Activated CD8-positive, alpha-beta memory T cell treated with anti-CD3 and anti-CD28 coated beads, Interleukin-2, amount 50 U/mL, for 24 hours (primary cell): ENCODE results near the gene AQP4.

Experiments
- DNase-seq: peaks from one replicate; pipeline ENCODE4 v3.0.0-alpha.2; 2020; ENCODE audit errors: extremely low read depth

Gene AQP4, protein sequence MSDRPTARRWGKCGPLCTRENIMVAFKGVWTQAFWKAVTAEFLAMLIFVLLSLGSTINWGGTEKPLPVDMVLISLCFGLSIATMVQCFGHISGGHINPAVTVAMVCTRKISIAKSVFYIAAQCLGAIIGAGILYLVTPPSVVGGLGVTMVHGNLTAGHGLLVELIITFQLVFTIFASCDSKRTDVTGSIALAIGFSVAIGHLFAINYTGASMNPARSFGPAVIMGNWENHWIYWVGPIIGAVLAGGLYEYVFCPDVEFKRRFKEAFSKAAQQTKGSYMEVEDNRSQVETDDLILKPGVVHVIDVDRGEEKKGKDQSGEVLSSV

DNA sequence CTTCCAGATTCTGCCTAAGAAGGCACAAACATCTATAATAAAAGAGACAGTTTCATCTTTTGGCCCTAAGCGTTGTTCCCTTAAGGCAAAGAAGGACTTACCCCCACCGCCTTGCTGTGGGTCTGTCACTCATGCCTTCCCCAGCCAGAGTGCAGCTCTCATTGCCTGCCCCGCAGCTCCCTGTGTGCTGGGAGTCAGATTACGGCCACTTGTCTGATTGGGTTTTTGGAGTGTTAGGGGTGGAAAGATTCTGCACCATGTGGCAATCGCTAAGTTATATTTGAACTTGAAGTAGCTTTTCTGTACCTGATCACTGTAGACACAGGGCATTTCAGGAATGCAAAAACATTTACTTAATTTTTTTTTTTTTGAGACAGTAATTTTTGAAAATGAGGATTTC is at the start of gene AQP4:
AQP4 (minus strand) TSS at position 151 of the 400 bp plus-strand sequence; CDS start at position 133, 18 bp downstream.
- DNase-seq, result no peak

DNA sequence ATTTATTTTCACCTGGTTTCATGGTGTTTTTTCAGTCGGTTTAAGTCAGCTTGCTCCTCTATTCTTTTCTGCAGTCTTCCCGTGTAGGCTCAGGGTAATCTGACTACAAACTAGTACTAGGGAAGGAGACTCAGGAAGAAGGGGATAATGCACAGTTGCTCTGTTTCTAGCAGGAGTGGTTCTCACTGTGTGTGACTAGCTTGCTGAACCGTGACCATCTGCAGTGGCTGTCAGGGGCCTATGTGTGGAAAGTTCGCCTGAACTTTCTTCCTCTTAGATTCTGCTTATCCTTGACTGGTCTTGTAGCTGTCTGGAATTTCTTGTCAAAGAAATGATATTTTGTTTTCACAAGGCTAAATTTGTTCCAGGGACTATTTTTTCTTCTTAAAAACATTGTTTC is 46.3 kb upstream of the AQP4 start:
- no peak for DNase-seq

DNA sequence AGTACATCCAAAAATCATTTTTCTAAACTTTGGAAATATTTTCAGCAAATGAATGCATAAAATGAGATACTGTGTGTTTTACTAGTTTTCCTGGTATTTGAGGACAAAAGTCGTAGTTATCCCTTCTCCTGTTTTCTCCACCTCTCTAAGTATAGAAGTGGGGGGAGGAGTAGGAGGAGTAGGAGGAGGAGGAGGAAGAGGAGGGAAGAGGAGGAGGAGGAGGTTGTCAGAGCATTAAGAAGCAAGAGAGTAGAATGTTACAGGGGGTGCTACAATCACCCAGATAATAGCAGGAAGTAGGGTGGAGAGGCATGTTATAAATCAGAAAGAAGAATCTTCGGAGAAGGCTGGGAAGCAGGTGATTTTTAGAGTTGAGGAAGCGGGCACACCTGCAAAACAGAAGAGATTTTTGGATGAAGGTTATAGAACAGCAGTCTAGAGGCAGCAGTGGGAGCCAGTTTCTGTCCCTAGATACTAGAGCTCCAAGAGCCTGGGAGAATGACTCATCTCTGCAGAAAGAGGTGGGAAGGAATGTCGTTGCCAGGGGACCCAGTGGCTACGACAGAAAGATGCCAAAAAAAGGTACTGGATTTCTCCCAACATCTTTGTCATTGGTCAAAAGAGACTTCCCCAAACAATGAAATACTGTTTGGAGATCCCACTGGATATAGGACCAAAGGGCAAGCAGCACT is 44.2 kb upstream of the AQP4 start:
- DNase-seq, result no peak

DNA sequence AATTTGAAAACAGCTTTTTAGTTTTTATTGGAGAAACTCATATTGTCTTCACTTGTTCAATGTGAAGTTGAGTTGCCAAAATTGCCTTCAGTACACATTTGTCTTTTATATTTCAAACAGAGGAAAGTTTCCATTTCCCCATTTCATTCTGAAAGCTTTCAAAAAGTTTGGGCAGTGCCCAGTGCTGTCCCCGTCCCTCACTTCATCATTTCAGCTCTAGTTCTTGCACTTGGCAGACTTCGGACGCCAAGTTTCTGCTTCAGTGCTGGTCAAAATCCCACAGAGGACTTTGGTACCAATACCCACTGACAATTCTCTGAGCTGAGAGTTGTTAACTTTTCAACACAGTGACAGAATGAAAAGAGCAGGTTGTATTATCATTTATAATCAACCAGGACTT is 43.4 kb upstream of the AQP4 start:
- DNase-seq, result no peak

DNA sequence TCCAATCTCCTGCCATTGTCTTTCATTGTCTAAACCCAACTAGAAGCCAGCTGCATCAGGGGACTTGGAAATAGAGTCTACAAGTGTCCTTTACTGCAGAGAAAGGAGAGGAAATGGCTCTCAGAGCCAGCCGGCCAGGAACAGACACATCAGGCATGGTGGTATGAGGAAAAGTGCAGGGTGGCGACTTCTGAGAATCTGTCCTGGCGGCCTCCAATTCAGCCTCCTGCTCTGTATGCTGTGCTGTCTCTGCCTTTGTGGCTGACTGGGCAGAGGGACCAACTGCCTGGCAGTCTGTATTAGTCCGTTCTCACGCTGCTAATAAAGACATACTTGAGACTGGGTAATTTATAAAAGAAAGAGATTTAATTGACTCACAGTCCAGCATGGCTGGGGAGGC is 36.8 kb upstream of the AQP4 start:
- no peak for DNase-seq

DNA sequence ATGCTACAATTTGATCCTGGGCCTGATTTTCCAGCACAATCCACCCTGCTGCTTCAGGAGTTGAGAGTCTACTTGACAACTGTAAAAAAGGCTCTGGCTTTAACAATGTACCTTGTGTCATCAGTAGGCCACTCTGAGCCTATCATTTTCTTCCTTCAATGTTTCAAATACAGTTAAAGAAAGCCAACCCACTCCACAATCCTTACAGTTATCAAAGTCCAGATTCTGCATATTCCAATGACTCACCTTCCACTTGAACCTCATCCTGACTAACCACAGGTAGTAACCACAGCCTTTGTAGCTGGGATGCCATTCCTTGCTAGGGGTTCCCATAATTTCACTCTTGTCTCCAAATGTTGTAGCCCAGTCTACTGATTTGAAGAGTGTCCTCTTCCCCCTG is 35.5 kb upstream of the AQP4 start:
- no peak for DNase-seq

DNA sequence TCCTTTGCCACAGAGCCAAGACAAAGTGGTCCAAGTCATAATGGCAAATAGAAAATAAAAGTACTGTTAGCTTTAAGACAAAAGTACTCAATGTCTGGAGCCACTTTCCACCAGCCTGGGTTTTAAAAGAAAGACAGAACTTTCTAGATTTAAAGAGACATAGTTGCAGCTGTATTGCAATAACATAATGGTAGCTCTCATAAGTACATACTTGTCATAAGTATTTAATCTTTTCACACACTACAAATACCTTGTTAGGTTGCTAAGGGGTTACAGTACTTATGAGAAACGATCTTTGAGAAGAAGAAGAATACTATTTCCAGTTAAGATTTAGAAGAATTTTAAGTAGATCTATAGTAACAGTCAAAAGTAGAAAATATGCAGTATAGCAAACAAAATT is 28.9 kb upstream of the AQP4 start:
- no peak for DNase-seq

DNA sequence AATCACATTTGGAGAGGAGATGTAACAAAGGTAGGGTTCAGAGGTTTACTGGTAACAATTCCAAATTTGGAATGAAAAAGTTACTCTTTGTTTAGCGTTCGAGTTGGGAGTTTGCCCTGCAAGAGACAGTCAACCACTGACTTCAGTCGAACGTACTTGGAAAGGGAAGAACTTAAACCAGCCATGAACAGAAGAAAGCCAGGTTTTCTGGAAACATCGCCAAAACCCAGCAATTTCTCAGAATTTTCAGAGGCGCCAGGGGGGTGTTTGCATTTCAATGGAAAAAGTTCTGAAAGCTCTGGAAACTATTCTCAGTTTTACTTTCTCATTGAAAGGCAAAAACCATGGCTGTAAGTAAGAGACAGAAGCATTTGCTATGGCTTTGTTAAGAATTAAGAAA is 28.5 kb upstream of the AQP4 start:
- DNase-seq, result no peak

DNA sequence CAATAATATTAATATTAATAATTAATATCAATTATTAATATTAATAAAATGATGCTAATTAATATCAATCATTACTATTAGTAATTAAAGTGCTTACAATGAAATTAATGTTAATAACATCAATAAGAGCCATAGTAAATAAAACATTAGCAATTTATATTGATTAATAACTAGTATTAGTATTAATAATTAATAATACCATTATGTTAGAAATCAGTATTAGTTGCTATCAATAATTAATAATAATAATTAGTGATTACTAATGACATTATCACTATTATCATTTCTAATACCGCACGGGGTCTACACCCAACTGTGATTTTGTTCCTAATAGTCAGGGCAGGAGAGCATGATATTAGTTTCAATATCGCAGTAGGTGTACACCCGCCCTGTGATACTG is 22.8 kb upstream of the AQP4 start:
- DNase-seq, result no peak

DNA sequence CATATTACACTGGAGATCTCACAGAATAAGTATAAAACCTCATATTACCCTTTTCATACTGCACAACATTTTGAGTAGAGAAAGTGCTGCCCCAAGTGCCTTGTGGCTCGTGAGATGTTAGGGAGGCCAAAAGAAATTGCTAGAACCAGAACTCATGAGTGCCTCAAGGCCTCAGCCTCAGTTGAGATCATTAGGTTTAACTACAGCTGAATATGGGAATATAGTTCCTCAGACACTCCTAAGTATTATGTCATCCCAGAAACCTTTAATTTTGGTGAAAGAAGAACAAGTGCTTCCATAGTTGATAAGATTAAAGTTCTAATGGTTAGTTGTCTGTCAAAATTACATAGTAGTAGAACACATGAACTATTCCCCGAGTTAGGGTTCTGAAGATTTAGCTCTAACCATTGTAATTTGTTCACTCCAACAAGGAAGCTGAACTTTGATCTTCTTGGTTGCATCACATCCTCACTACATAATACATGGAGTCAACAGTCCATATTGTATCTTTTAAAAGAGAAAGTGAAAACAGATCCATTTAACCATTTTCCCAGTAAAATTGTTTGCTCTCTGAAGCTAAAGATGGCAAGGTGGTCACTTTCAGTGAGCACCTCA is 9.6 kb upstream of the AQP4 start:
- DNase-seq, result no peak

DNA sequence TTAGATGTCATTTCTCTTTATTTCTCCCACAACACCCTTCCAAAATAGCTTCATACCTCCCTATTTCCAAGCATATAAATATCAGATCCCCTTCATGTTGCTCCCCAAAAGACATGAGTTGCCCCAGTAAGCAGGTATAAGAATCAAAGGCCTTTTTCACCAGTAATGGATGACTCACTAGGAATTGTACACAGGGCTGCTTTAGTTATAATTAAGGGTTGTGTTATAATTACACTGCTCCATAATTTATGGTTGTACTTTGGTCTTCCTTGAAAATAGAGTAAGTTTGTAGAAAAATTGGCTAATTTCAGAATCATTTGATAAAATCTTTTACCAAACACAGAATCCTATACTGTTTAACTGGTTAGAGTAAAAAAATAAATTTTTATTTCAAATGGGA is 8.8 kb upstream of the AQP4 start:
- DNase-seq, result no peak

DNA sequence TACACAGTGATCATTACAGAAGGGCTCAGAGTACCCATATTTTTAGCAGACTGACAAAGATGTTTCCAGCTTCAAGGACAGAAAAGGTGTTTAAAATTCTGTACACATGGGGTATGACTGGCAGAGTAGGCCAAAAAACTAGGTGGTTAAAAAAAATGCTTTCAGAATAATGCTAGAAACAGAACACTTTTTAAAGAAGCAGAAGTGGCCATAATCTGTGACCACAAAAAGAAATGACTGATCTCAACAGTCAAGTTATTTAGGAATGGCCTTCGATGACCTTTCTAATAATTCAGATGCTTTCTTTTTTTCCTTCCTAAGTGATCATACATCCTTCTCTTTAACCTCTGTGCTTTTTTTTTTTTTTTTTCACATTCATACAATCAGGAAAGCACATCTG is 4.1 kb upstream of the AQP4 start:
- no peak for DNase-seq

DNA sequence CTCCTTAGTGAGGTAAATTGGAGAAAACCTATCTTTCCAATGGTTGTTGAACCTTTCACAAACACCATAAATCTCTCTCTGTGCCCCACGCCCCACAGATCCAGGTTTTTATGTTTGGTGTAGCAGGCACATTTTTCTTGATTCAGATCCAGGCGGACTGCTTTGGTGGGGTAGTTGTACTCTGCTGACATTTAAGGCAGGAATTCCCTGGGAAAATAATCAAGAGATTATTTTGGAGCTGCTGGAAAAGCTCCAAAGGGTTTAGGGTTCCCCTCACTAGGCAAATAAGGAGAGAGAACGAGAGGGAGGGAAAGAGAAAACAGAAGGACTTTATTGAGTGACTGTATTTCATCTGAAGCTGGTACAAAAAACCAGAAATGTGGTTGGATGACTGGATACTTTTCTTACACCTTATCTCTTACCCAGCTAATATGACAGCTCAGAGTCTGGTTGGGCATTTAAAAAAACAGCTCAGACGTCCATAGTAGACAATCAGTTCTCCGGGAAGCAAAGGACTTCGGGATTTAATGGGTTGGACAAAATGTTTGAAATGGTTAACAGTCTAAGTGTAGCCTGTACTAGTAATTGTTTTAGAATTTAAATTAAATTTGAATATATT is 3.6 kb upstream of the AQP4 start:
- DNase-seq, result no peak

DNA sequence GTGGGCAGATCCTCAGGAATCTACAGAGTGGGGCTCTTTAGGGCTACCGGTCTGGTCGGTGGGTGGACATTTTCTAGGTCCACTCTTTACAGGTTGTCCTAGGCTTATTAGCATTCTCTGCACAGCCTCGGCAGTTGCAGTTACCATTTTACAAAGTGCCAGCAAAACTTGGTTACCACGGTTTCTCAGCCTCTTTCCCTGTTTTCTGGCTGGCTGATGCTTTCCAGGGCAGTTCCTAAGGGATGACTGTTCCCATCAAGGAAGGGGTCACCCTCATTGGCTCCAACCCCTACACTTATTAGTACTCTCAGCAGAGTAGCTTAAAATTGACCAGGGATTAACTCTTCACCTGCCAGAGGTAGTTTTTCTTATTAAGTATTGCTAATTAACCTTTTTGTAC is 2.0 kb upstream of the AQP4 start:
- DNase-seq, result no peak

DNA sequence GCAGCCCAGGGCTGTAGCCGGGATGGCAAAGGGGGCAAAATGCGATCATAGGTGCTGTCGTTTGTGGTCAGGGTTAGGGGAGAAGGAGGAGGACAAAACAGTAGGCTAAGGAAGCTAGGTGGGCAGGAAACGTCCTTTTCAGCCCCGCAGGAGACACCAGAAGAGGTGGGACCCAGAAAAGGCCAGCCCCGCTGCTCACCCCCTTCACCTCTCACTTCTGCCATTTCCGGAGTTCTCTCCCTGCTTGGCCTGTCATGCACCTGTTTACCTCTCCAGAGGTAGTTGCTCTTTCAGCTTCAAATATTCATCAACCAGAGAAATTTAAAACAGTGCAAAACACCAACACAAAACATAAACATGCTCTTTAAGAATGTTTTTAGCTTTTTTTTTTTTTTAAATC is 849 bp downstream of the AQP4 start:
- DNase-seq, result no peak

DNA sequence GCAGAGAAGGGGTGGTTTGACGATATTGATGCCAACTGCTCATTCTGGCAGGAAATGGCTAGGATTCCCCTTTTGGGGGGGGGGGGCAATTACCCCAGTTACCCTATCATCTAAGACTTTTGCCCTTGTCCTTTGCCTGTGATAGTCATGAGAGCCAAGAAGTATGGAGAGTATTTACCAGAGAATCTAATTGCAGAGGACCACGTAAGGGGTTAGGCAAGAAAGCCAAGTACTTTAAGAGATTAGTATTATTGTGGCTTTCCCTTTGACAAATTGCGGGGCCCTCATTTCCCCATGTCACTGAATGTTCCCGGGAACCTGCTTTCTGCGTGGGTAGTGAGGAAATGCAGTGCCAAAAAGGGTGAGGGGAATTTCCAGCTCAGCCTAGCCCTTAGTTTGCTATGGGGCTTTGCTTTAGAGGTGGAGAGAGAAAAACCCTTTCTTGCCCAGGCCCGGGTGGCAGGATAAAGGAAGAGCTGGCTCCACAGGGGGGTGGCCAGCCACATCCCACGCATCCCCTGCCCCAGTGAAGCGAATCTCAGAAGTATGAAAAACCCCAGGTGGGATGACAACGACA is 1.5 kb downstream of the AQP4 start:
- no peak for DNase-seq

DNA sequence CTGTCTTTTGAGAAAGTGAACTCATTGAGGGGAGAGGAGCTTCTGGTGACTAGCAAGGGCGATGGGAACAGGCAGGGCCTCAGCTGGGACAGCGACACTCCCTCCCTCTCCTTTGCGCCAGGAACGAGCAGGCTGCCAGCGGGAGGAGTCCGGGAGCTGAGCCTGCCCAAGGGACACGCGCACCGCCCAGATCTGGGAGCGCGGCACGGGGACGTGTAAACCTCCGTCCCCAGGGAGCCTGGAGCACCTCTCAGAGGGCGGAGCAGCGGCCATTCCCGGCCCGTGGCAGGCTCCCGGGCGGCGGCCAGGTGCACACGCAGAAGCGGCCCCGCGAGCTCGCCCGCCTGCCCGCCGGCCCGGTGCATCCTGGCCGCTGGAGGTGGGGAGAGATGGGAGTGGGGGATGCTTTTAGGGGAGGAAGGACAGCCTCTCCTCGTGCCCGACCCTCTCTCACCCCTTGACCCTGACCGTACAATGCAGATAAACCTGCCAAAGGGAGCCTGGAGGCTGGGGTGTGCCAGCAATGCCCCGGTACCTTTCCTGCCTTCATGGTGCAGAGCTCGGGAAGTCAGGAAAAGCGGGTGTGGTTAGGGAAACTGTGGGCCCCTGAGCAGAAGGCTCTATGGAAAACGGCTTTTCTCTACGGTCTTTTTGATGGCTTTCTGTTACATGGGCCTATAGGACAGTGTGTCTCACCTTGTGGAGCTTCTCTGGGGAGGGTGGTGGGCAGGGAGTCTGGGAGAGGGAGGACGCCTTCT is 2.2 kb downstream of the AQP4 start:
- DNase-seq, result no peak

DNA sequence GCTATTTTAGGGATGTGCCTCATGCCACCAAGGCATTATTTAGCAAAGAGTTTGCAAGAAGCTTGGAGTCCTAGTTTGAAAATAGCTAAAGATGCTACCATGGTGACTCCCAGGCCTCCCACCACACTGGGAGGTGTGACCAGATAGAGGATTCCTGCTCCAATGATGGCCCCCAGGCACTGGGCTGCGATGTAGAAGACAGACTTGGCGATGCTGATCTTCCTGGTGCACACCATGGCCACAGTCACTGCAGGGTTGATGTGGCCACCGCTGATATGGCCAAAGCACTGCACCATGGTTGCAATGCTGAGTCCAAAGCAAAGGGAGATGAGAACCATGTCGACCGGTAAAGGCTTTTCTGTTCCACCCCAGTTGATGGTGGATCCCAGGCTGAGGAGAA is 3.4 kb downstream of the AQP4 start:
- no peak for DNase-seq

DNA sequence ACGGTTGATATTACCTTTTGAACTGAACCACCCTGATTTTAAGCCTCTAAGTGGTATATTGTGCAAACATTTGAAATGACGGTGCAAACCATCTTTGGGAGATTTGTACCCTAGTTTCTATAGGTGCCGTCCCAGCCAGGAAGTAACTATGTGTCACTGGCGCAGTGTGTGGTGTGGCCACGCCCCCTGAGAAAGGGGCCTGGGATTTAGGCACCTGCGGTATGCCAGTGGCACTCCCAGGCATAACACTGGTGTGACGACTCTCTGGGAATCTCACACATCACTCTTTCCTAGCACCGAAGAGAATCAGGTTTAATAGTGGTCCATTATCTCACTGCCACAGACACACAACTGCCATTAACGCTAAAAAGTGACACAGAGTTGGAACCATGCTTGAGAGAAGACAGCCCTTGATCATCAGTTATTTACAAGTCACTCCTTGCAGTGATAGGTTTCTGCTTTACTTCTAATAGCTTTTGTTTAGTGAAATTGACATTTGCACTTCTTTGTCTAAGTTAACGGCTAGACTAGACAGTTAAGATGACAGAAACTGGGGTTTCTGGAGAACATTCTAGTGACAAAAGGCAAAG is 11.1 kb downstream of the AQP4 start:
- DNase-seq, result no peak

DNA sequence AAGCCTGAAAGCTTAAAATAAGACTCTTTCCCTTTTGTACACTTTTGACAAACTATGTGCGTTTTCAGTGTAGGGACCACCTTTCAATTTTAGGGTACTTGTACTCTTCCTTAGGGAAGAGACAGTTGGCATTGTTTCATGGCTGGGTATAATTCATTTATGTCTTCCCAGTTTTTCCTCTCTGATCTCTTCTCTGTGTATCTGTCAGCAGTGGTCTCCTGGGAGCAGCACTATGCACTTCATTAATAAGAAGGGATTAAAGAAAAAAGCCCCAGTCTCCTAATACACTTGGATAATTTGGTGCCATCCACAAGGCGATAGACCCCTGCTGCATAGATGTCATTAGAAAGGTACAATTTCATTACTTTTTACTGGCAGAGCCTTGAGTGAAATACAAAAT is 12.1 kb downstream of the AQP4 start:
- no peak for DNase-seq

DNA sequence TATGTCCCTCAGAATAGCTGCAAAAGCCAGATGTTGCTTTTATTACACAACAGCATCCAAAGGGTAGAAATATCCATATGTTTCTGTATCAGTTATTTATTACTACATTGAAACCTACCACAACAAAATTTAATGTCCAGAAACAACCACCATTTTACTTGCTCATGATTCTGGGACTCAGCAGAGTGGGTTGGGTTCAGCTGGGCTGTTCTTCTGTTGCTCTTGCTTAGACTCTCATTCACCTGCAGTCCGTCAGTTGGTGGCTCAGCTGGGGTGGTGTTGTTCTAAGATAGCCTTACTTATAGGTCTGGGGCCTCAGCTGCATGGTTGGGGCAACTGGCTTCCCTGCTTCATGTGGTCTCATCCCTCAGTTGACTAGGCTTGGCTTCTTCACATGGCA is 21.7 kb downstream of the AQP4 start:
- no peak for DNase-seq
